ENCODE results near the gene FANCC.
A peak's percentile ranks its signal among the peaks of the same experiment; 100 is the strongest.

Gene FANCC

GRCh38 chr9:95089257-95090022, 228.1 kb downstream of the FANCC start:
- TF ChIP-seq CREB1 (IDR thresholded peaks at IDR 0.05; ENCODE audit: low read depth) (no peak), FOXM1 (IDR thresholded peaks at IDR 0.05; ENCODE audit: borderline replicate concordance, low read depth) (no peak), NFIC (IDR thresholded peaks at IDR 0.05) (no peak), REST (IDR thresholded peaks at IDR 0.05; ENCODE audit: low read depth) (no peak), TAF1 (IDR thresholded peaks at IDR 0.05; ENCODE audit: low read depth) (no peak)

GRCh38 chr9:95088421-95089161, 228.9 kb downstream of the FANCC start:
- TF ChIP-seq ZBTB7A (IDR thresholded peaks at IDR 0.05; ENCODE audit: low read depth) (no peak), TCF12 (IDR thresholded peaks at IDR 0.05; ENCODE audit: low read depth) (0 out of 2 replicates have a peak, but pooled peaks have one; percentile 5)

- TF ChIP-seq RAD21 (IDR thresholded peaks at IDR 0.05; ENCODE audit: low read depth), result peak; percentile 20; the same call in 1 of the 2 replicates
- TF ChIP-seq NFIC (IDR thresholded peaks at IDR 0.05), result peak; percentile 94
- TF ChIP-seq FOXM1 (IDR thresholded peaks at IDR 0.05; ENCODE audit: borderline replicate concordance, low read depth), result no peak; the same call in 1 of the 2 replicates
- peak; percentile 45; the same call in 1 of the 2 replicates for TF ChIP-seq EP300 (IDR thresholded peaks at IDR 0.05; ENCODE audit: borderline replicate concordance)
- TF ChIP-seq YY1 (IDR thresholded peaks at IDR 0.05; ENCODE audit: low read depth), result no peak
- TF ChIP-seq USF1 (IDR thresholded peaks at IDR 0.05), result no peak
- TF ChIP-seq TCF12 (IDR thresholded peaks at IDR 0.05; ENCODE audit: low read depth), result peak; percentile 63
Measured at GRCh38 chr9:95087659-95088242, 229.8 kb downstream of the FANCC start.

- TF ChIP-seq TEAD4 (IDR thresholded peaks at IDR 0.05) (no peak), YY1 (IDR thresholded peaks at IDR 0.05; ENCODE audit: low read depth) (no peak), USF1 (IDR thresholded peaks at IDR 0.05) (no peak), REST (IDR thresholded peaks at IDR 0.05; ENCODE audit: low read depth) (no peak)
Measured at GRCh38 chr9:95086564-95086955, 230.9 kb downstream of the FANCC start.

- TF ChIP-seq NFIC (IDR thresholded peaks at IDR 0.05), result no peak
- no peak for TF ChIP-seq YY1 (IDR thresholded peaks at IDR 0.05; ENCODE audit: low read depth)
- TF ChIP-seq MAX (IDR thresholded peaks at IDR 0.05), result no peak; the same call in 1 of the 2 replicates
- TF ChIP-seq FOXM1 (IDR thresholded peaks at IDR 0.05; ENCODE audit: borderline replicate concordance, low read depth), result no peak
- no peak for TF ChIP-seq RAD21 (IDR thresholded peaks at IDR 0.05; ENCODE audit: low read depth)
- no peak; the same call in 1 of the 2 replicates for TF ChIP-seq ZBTB7A (IDR thresholded peaks at IDR 0.05; ENCODE audit: low read depth)
Measured at GRCh38 chr9:95085861-95086563, 231.5 kb downstream of the FANCC start.

- TF ChIP-seq CREB1 (IDR thresholded peaks at IDR 0.05; ENCODE audit: low read depth) (no peak), MAX (IDR thresholded peaks at IDR 0.05) (0 out of 2 replicates have a peak, but pooled peaks have one; percentile 19)
Measured at GRCh38 chr9:95085036-95085770, 232.3 kb downstream of the FANCC start.

Measured in Ishikawa (cell line).